ENCODE measurements around the gene AP5Z1. TPM values are rescaled to one million over a fixed set of nuclear protein-coding genes. Genes with fewer than 3 reads are reported as not detected.

The AP5Z1 gene
- total RNA-seq, 1 experiment from 2014 or later = 38.3 TPM

DNA sequence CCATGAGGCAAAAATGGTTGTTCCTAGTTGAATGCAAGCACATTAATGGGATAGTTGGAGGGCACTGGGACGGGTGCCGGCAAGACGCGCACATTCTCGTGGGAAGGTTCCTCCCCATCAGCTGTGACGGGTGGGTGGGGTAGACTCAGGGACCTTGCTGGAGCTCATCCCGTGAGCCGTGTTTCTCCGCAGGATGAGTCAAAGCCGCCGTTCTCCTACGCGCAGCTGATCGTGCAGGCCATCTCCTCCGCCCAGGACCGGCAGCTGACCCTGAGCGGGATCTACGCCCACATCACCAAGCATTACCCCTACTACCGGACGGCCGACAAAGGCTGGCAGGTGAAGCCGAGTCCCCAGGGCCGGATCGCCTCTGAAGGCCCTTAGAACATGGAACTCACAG lies 20.4 kb upstream of the AP5Z1 start:
- no peak overlapping the region for H3K9ac ChIP-seq (ENCODE audit: extremely low read depth, insufficient read length, low read length)
- no peaks in the 10 kb centered on the region for H3K23me2 ChIP-seq (ENCODE audit: insufficient read length, low read depth, low read length, poor library complexity, severe bottlenecking)
- H2BK20ac ChIP-seq (ENCODE audit: low read depth, low read length, poor library complexity, severe bottlenecking) = no peak overlapping the region
- H4K8ac ChIP-seq (replicated peaks; ENCODE audit: insufficient read length, low read depth, low read length) = no peak overlapping the region
- H3K79me2 ChIP-seq (ENCODE audit: insufficient read depth, low read length) = no peaks in the 10 kb centered on the region
- H3K27me3 ChIP-seq (ENCODE audit: insufficient read depth, low read length) = no peaks in the 10 kb centered on the region
- H2AFZ ChIP-seq (ENCODE audit: low read length) = no peak overlapping the region
- no peak overlapping the region for H3K56ac ChIP-seq (ENCODE audit: insufficient read length, low read depth, low read length)
- H3K79me1 ChIP-seq (ENCODE audit: insufficient read depth, low read depth, low read length, poor library complexity, severe bottlenecking) = no peaks in the 10 kb centered on the region
- H3K4ac ChIP-seq (ENCODE audit: low read depth, low read length) = no peak overlapping the region
- peaks cover 7 to 10% (median 9%) of the 10 kb centered on the region in 3 experiments; a peak in 5 of 7 replicates for H3K36me3 Mint-ChIP-seq (ENCODE audit: insufficient read depth in 1 of 3, low read depth in 3 of 3)
- no peak for TF ChIP-seq CTCF (conservative IDR thresholded peaks at IDR 0.05)
- H3K4me3 Mint-ChIP-seq = no peak overlapping the region
- WGBS (ENCODE audit: extremely low coverage, insufficient read length, low lambda C conversion rate) = no CpG with 5 or more reads among the region's 24 CpGs
- no peak overlapping the region for H3K27ac Mint-ChIP-seq
- no peak overlapping the region for H2AK5ac ChIP-seq (ENCODE audit: insufficient read length, low read length)
- H3K14ac ChIP-seq (ENCODE audit: insufficient read depth, low read length) = no peak overlapping the region
- no peaks in the 10 kb centered on the region for H3K9me3 ChIP-seq (ENCODE audit: control insufficient read depth, low read depth, low read length)
- H2BK15ac ChIP-seq (ENCODE audit: low read depth, low read length) = no peak overlapping the region
- no peaks in the 10 kb centered on the region for H3K9me3 Mint-ChIP-seq
- H3K18ac ChIP-seq (ENCODE audit: insufficient read length, low read depth, low read length) = no peak overlapping the region
- no peak overlapping the region for H3K4me2 ChIP-seq (ENCODE audit: insufficient read depth, insufficient read length, low read length)
- H4K91ac ChIP-seq (ENCODE audit: insufficient read length, low read depth, low read length) = no peak overlapping the region
- H4K5ac ChIP-seq (ENCODE audit: insufficient read length, low read depth, low read length) = no peak overlapping the region
- DNase-seq = no peak
- H4K20me1 ChIP-seq (ENCODE audit: control insufficient read depth, insufficient read depth, insufficient read length) = no peaks in the 10 kb centered on the region
- H3K27ac ChIP-seq (ENCODE audit: insufficient read length, low read depth, low read length) = no peak overlapping the region
- no peak overlapping the region for H2BK120ac ChIP-seq (ENCODE audit: low read depth, low read length, poor library complexity, severe bottlenecking)
- H2BK5ac ChIP-seq (ENCODE audit: insufficient read length, low read length) = no peak overlapping the region
- H2BK12ac ChIP-seq (ENCODE audit: insufficient read length, low read depth, low read length) = no peak overlapping the region
- no peak overlapping the region for H3K23ac ChIP-seq (ENCODE audit: insufficient read length, low read depth, low read length)
- peaks cover 8% of the 10 kb centered on the region for H3K27me3 Mint-ChIP-seq (ENCODE audit: low read depth)
- H3K4me1 ChIP-seq (ENCODE audit: insufficient read depth, low read length) = no peaks in the 10 kb centered on the region
- no peak overlapping the region for H3T11ph ChIP-seq (ENCODE audit: low read length)
- H3K4me1 Mint-ChIP-seq = no peaks in the 10 kb centered on the region

Data from H9 (cell line).